T-helper 9 cell (primary cell): ENCODE measurements around the gene RIC8A.
A peak's percentile ranks its signal among the peaks of the same experiment; 100 is the strongest.
"Not testable (repeated sequence)": the region's sequence is repeated elsewhere in the genome, so short reads cannot be mapped to it uniquely, and the experiment has no call there.

Experiments used
- DNase-seq: peaks from one replicate; pipeline ENCODE4 v3.0.0-alpha.2; 2020
- total RNA-seq, 2 donors: gene quantifications; one replicate each; lab custom pipeline; 2026; lab: John Stamatoyannopoulos, UW

Gene RIC8A
- total RNA-seq, result 92.7 to 158 reads per million in 2 donors

GRCh38 chr11:207208-207862 is at the start of gene RIC8A, which contains the start of gene BET1L:
Gene RIC8A, plus strand, starts transcription at chr11:207708. Its CDS starts 1,147 bp downstream, at chr11:208855.
Gene BET1L, minus strand, starts transcription at chr11:207399. Its CDS starts 78 bp downstream, at chr11:207321.
- peak; percentile 91 for DNase-seq

DNA sequence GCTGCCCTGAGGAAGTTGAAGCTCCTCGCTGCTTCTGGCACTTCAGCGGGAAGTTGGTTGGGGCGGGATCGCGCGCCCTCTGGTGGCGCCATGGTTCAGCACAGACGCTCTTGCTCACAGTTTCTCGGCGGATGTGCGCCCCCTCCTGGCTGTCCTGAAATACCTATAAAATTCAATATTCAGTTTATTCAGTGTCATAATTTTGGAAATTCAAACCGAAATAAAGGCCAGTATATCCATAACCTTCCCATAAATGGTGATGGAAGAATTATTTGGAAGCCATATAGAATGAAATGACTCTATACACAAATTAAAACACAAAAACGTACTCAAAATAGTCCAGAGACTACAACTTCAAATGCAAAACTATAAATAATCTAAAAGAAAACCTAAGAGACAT is 27.3 kb upstream of the RIC8A start:
- not testable (repeated sequence) for DNase-seq

GRCh38 chr11:189200-189783 is 18.2 kb upstream of the RIC8A start:
- DNase-seq, result not testable (repeated sequence)

- DNase-seq, result not testable (repeated sequence)
Observed at GRCh38 chr11:189843-190311, 17.6 kb upstream of the RIC8A start.

- DNase-seq, result not testable (repeated sequence)
Observed at GRCh38 chr11:190546-190945, 17.0 kb upstream of the RIC8A start.

- not testable (repeated sequence) for DNase-seq
Observed at GRCh38 chr11:191490-192478, 15.7 kb upstream of the RIC8A start.

GRCh38 chr11:192674-193128 is 14.8 kb upstream of the RIC8A start, which contains the start of gene SCGB1C1:
Gene SCGB1C1, plus strand, starts transcription at chr11:193078. Its CDS starts 22 bp downstream, at chr11:193100.
- DNase-seq, result not testable (repeated sequence)

- not testable (repeated sequence) for DNase-seq
Observed at GRCh38 chr11:193481-193880, 14.0 kb upstream of the RIC8A start.

- no peak for DNase-seq
Observed at GRCh38 chr11:196786-197731, 10.4 kb upstream of the RIC8A start.

- no peak for DNase-seq
Observed at GRCh38 chr11:197741-198235, 9.7 kb upstream of the RIC8A start.

- no peak for DNase-seq
Observed at GRCh38 chr11:198236-198806, 9.2 kb upstream of the RIC8A start.

DNA sequence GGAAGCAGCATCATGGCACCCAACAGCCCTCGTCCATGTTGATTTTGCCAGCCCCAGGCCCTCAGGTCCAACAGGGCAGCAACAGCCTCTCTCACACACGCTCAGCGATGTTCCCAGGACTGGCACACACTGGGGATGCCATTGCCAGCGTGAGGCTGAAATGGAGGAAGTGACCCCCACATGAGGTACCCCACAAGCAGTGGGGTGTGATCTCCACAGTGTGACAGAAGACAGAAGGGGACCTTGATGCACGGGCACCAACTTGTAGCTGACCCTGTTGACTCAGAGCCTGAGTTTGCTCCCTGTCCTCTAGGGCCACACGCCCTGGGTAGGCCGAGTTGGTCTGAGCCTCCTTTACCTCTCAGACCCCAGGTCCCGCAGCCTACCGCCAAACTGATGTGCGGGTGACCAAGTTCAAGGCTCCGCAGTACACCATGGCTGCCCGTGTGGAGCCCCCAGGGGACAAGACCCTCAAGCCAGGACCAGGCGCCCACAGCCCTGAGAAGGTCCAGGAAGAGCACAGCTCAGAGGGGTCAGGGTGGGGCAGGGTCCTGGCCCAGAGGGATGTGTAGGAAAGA is 8.4 kb upstream of the RIC8A start:
- no peak for DNase-seq

DNA sequence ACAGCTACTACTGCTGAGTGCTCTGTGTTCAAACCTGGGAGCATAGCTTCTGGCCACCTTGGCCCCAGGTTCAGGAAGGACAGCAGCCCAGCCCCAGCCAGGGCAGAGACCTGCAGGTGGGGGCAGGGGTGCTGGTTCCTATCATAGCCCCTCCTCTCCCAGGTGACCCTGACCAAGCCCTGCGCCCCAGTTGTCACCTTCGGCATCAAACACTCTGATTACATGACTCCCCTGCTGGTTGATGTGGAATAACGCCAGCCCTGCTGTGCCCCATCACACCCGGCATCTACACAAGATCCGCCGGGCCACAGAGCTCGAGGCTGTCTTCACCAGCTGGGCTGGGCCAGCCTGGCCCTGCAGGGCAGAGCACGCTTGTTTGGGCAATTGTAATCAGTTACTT is 7.7 kb upstream of the RIC8A start:
- no peak for DNase-seq

GRCh38 chr11:200224-201003 is 7.1 kb upstream of the RIC8A start:
- no peak for DNase-seq

GRCh38 chr11:201966-202365 is 5.5 kb upstream of the RIC8A start:
- no peak for DNase-seq

GRCh38 chr11:202490-202889 is 5.0 kb upstream of the RIC8A start:
- no peak for DNase-seq

- no peak for DNase-seq
Observed at GRCh38 chr11:203056-203944, 4.2 kb upstream of the RIC8A start.

- DNase-seq, result no peak
Observed at GRCh38 chr11:203945-204586, 3.4 kb upstream of the RIC8A start.
